Measurements from ENCODE around the gene HPCAL4.

The HPCAL4 gene

DNA sequence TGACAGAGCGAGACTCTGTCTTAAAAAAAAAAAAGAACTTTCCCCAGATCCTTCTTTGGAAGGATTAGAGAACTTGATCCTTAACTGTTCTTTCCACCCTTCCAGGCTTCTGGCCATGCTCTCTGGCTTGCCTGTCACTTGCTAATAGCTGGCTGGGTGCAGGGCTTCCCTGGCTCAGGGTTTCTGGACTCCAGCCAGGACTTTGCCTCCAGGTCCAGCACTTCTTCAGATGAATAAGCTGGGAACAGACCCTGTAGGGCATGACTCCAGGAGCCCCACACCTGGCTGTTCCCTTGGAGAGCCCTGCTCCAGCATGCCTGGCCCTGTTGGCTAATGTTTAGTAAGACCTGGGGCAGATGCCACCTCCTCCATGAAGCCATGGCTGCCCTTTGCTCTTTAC, 16.0 kb downstream of the HPCAL4 start:
- DNase-seq = no peak

DNA sequence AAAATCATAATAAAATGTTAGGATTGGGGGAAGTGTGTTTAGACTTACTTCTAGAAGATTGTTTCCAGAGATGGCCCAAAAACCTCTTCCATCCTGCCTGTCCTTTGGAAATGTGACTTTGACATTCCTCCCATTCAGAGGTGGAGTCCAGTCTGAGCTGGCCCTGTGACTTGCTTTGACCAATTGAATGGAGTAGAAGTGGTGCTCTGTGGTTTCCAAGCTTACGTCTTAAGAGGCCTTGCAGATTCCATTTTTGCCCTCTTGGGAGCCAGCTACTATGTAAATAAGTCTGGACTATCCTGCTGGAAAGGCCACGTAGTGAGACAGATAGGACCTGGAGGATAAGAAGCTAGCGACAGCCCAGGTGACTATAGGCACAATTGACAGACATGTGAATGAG, 18.0 kb downstream of the HPCAL4 start:
- DNase-seq = no peak

DNA sequence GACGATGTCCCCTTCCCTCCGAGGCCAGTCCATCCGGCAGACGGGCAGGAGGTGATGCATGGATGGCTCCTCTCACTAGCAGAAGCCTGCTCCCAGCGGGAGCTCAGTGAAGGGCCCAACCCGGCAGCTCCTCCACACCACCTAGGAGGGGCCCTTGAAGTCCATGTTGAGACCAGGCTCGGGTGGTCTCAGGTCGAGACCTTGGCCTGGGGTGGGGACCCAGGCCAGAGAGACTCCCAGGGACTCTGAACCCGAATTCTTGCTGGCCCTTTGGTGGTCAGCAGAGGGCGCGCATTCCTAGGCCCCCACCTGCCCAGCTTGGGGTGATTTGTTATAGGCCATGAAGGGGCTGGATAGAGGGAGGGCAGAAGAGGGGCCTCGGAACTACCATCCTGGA, 18.7 kb downstream of the HPCAL4 start:
- no peak for DNase-seq

DNA sequence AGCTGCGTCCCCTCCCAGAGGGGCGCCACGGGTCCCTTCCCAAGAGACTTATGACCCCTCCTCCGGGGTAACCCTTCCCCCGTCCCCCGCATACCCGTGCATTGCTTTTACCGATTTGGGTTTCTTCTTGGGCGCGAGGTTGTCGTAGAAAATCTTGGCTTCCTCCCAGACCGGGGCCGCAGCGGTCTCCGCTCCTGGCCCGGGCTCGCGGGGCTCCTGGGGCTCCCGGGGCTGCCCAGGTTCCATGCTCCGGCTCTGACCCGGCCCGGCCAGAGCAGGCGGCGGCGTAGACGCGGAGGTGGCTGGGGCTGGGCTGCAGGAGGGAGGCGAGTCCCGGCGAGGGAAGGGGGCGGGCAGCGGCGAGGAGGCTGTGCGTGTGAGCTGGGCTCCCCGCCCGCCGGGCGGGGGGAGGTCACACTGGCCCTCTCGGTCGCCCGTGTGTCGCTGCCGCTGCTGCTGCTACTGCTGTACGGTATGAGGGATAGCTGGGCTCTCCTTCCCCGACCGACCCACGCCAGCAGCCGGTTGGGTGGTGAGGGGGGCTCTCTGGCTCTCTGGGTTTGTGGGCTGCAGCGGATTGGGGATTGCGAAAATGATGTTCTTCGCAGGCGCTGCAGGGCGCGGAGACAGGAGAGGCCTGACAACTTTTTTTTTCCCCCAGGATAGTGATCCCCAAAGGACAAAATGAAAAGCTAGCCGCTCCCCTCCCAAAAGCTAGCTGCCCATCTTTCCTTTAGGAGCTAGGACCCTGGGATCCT, 19.3 kb downstream of the HPCAL4 start, which contains the start of gene NT5C1A:
Gene NT5C1A (minus strand): TSS at position 315 of the 758 bp plus-strand sequence. CDS start 69 bp downstream, at position 246.
- peak; percentile 25 for DNase-seq

DNA sequence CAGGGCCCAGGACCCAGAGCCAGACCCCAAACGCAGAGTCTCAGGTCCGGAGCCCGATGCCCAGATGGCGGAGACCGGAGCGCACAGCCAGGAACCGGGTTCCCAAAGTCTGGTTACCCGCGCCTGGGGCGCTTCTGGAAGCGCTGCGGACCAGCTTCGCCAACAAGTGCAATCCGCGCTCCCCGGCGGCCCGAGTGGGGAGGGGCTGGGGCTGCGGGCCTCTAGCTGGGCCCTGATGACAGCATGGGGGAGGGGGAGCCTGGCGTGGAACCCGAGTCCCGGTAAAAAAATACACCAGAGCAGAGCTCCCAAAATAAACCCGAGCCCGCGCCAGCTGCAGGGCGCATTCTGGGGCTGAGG, 19.8 kb downstream of the HPCAL4 start:
- DNase-seq = peak; percentile 35

DNA sequence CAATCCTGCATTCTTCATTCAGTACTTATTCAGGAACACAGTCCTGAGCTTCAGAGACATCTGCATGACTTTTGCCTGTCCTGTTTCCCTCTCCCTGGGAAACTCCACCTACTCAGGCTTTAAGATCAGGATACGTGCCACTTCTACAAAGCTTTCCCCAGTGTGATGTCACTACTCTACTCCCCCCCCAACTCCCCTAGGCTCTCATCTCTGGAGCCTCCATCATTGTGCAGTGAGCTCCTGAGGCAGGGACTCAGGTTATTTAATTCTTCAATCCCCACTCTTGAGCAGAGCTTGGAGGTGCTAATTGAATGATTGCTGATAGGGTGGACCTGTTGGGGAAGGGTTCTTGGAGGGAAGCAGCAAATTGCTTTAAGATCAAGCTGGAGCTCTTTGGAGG, 20.5 kb downstream of the HPCAL4 start:
- no peak for DNase-seq

DNA sequence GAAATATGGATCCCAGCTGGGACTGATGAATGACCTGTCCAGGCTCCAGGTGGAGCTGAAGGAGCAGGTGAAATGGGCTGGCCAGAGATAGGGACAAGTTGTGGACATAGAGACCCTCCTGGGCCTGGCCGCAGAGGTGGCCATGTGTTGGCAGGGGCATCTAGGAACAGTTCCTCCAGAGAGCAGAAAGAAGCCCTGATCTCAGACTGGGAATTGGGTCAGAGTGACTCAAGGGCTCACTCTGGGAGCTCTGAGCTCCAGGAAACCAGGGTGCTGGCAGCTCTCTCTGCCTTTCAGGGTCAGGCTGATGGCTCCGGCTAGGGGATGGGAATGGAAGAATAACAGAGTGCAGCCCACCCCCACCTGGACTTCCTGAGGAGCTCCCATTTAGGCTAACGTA, 22.3 kb downstream of the HPCAL4 start:
- no peak for DNase-seq

DNA sequence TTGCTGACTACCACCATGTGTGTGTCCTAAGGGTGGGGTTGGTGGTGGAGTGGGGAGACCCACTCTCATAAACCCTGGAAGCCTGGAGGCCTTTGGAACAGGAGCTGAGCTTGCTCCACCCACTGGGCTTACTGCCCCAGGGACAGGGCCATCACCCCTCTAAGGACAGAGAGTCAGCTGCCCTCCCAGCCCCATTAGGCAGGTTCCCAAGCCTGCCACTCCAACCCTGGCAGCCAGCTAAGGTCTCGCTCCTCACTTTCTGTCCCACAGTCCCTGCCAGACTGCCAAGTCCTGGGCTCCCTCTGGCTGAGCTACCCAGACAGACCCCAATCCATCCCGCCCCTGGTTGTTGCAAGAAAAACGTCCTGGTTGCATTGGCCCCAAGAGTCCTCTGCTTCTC, 23.1 kb downstream of the HPCAL4 start:
- DNase-seq = peak; percentile 38

DNA sequence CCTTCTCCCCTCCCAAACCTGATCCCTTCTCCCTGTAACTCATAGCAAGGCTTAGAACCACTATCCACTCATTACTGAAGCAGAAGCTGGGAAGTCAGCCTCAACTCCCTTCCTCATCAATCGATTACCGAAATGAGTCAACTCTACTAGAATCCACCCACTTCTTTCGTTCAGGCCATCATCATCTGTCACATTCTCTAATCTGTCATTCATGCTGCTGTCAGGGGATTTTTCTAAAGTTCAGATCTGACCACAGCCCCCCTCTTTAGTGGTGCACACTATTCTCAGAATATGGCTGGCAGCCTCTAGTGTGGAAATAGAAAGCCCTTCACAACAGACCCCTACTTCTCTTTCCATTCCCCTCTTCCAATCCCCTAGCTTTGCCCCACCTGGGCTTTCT, 24.5 kb downstream of the HPCAL4 start:
- DNase-seq = no peak

DNA sequence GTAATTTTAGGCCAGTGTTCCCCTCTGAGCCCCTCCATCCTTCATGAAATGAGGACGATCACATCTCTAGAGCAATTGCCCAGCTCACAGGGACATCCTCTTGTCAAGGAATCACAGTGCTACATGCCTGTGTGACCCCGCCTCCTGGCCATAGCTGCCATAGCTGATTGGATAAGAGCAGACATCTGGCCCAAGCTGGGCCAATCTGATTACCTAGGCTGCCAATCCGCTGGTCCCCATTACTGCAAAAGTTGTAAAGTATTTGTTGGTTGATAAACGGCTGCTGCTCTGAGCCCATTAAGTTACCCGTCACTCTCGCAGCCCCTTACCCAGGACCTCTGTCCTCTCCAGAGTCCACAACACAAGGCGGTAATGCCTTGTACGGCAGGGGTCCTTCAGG, 27.7 kb downstream of the HPCAL4 start:
- DNase-seq = no peak

DNA sequence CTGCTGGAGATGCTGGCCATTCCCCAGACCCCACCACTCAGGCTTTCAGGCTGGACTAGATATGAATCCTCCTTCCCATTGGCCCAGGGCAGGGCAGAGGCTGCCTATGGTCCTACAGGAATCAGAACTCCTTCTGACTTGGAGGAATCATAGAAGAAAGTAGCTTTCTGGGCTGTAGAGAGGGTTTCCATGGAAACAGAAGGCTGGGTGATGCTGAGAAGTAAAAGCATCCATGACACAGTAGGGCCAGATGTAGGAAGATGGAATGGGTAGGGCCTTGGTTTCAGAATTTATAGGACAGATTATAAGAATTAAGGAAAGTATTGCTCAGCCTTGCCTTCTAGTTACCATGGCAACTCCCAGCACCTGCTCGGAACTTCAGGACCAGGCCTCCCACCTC, 28.4 kb downstream of the HPCAL4 start:
- DNase-seq = no peak

DNA sequence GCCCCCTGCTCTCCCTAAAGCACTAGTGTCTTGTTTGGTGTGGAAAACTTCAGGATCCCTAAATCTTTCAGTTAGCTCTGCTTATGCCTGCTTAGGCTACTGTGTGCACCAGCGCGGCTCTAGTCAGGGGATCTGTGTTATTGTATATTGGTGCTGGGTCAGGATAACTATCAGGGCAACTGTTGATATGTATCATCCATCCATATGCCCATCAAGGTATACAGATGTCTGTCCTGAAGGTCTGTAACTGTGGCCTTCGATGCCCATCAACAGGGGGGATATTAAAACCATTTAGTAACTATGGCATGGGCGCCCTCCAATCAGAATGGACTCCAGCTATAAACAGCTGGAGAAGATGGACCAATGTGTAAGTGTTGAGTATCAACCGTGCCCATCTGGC, 31.7 kb downstream of the HPCAL4 start:
- DNase-seq = no peak

DNA sequence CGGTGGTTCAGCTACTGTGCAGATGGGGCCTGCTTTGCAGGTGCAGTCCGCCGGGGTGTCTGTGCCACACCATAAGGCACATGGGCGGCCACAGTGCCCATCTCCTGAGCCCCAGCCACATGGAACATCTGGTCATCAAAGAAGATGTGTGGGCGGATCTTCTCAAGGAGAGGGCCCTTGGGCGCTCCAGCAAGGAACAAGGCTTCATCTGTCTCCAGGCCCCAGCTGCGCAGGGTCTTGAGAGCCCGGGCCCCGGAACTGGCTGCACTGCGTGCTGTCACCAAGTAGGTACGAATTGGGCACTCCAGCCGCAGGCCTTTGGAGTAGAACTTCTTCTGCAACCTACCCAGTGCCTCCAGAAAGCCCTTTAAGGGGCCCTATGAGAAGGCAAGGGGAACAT, 32.1 kb downstream of the HPCAL4 start:
- no peak for DNase-seq

DNA sequence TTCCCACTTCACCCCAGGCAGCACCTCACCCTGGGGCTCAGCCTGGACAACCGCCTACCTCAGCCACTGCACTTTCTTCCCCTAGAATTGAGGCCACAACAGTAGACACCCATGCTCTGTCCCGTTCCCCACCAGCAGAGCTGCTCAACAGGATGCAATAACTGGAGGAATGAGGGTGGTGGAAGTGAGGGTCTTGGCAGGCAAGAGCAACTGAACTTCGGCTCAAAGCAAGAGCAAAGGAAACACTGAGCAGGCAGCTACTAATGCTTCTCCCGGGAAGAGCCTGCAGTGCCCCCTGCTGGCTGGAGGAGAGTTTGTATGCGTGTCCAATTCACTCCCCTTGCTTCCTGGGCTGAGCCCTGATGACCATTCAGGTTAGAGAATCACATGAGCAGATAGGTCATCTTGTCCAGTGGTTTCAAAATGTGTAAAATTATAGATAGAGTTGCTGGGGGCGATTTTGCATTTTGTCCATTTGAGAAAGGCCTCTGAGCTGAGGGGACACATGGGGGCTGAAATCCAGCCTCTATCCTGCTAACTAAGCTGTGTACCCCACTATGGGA, 33.2 kb downstream of the HPCAL4 start:
- peak; percentile 49 for DNase-seq

DNA sequence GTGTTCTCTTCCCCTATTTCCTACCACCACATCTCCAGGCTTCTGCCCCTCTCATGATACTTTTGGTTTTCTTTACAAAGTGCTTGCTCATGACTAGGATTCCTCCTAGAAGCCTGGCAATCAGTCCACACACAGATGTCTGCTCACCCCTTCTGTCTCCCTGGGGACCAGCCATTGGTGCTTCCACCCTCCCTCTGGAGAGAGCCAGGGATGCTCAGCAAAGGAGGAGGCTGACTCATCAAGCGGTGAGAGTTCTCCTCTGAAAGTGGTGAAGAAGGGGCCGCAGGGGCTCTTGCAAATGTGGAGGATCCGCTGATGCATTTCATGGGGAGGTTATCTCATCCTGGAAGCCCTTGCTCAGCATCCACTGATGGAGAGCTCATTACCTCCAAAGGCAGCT, 33.8 kb downstream of the HPCAL4 start:
- no peak for DNase-seq

DNA sequence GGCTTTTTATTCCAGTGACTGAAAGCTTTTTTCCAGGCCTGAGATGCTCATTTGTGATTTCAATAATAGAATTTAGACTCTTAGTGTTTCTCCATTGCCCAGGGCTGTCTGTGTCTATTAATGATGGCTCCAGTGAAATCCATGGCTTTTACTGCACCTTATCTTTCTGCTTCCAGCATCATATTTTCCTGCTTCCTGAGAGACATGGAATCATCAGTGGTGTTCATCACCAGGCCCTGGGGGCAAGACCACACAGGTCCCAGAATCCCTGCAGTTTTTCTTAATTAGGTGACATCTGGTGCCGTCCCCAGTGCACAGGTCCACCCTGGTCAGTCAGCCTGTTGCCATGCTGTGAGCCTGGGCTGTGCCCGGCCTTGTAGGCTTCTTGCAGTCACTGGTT, 34.8 kb downstream of the HPCAL4 start:
- no peak for DNase-seq

DNA sequence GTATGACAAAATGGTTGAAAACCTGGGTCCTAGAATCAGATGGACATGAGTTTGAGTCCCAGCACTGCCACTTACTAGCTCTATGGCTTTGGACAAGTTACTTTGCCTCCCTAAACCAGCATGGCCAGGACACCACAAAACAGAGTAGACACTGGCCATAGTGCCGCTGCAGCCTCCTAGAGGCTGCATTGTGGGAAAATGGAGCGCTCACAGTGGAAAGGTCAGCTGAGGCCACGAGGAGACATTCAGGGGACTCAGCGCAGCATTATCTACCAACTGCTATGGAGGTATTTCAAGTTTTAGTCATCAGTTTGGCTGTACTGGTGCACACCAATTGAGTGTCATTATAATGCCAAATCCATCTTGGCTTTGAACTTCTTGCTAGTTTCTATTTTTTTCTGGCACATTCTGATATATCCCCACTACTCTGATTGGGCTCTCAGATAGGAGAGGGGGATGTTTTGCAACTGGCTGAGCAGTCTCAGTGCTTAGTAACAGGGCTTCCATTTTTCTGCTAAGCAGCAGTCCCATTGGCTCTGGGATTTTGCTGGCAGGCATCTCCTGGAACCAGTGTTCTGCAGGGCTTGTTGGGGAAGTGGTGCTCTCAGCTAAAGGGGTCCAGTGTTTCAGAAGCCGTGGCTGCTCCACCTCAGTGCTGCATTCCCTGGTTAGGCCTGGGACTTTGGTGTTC, 35.5 kb downstream of the HPCAL4 start:
- DNase-seq = no peak

DNA sequence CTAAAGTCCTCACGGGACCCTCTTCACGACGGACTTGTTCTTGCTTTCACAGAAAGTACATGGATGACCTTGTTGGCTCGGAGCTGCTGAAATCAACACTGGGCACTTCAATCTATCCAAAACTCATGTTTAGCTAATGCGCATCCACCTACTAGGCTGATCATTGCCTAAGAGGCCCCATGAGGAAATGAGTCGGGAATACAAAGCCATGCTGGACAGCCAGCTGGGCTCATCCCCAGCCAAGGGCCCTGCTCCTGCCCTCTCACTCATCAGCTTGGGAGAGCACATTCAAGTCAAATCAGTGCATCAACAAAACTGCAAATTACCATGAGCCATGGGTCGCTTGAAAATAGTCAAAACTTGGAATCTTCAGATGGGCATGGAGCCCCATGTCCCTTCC, 36.9 kb downstream of the HPCAL4 start:
- no peak for DNase-seq

DNA sequence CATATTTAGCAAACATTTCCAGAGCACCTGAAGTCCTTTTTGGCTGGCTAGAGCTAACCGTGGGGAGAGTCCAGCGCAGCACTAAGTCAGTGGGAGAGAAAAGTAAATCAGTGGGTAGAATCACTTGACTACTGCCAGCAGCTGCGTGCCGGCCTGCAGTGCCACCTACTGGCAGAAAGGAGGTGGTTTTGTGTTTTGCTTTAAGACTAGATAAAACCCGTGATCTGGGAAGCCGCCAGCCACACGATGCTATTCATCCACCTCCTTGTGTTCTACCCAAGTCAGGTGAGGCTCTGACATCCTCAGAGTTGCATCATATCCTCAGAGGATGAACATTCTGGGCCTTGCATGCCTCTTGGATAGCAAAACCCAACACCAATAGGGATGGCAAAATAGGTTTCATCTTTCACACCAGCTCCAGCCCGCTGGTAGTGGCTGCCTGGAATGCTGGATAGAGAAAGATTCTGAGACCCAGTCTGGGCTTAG, 37.6 kb downstream of the HPCAL4 start:
- DNase-seq = peak; percentile 79

DNA sequence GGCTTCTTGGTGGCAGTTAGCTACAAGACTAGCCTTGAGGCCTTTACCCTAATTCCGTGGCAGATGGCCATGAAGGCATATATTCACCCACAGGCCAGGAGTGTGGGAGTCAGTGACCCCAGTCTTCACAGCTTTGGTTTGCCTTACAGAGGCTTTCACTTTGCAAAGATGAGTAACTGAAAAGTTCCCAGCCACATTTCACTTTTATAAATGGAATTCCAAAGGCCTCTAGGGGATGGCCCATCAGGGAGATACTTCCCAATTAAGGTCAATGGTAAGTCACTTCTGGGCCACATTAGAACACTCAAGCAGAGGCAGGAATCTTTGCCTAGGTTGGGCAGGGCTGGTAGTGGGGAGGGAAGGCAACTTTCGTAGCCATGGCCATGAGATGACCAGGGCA, 38.7 kb downstream of the HPCAL4 start:
- DNase-seq = no peak

DNA sequence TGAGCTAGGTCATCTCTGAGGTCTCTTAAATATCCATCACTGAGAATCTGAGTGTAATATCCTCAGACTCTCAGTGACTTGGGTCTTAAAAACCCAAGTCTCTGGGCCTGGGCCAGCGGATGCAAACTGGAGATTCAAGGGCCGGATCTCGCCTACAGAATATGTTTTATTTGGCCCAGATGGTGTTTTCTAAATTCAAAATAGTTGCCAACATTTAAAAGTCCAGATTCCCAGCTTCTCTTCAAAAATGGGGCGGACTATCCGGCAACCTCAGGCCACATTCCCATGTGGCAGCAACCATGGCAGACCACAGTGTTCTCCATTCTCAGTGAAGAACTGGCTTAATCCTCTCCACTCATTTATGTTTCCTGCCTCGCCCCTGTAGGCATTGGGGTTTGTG, 39.1 kb downstream of the HPCAL4 start:
- no peak for DNase-seq

DNA sequence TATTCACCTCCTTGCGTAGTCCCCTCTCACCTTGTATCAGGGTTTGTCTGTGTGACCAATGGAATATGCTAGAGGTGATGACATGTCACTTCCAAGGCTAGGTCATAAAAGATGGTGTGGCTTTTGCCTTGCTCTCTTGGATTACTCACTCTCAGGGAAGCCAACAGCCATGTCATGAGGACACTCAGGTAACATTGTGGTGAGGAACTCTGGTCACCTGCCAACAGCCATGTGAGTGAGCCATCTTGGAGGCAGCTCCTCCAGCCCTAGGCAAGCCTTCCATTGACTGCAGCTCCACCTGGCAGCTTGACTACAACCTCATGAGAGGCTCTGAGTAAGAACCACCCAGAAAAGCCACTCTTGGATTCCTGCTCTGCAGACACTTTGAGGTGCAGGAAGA, 40.8 kb downstream of the HPCAL4 start:
- no peak for DNase-seq

DNA sequence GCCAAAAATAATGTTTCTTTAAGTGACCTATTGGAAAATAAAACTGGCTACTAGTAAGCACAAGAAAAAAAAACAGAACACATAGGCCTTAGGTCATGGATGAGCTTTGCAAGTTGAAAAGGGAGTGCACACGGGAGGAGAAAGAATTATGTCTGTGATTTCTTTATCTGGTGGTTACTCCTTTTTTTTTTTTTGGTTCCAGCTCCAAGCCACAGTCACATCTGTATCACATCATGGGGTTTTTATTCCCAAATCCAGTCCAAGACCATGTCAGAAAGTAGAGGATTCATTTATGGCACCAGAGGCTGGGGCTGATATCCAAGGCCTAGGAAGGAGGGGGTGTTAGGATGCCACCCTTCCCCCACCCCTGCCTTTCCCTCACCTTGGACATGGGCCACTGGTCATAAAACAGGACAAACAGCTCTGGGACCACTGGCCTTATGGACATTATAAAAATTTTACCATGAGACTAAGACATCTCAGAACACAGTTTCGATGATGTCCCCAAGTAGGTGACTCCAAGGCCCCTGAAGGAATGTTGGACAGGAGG, 41.5 kb downstream of the HPCAL4 start:
- no peak for DNase-seq

DNA sequence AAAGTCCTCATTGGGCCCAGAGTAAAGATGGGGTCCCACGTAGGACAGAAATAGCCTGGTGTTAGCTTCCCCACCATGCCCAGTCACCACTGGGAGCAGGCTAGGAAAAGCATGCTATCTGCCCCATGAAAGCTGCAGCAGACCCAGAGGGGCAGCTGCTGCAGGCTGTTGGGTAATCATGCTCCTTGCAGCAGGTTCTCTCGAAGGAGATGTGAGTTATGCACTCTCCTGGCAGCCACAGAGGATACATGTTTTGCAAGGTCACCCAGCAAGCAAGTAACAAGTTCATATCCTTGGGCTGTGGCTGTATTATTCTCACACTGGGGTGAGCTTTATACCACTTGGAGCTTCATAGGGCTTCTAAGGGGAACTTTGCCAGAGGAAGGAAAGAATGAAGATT, 42.7 kb downstream of the HPCAL4 start:
- no peak for DNase-seq

All from midbrain (tissue), 1 donor.